Inferior parietal cortex (tissue), 1 donor: ENCODE data around the gene PREX1.

Source experiments
- DNase-seq: peaks from one replicate; pipeline ENCODE4 v3.0.0-alpha.2; 2016; ENCODE audit errors: extremely low spot score

PREX1 gene

GRCh38 chr20:48681873-48682426 is 145.8 kb downstream of the PREX1 start:
- DNase-seq: no peak

DNA sequence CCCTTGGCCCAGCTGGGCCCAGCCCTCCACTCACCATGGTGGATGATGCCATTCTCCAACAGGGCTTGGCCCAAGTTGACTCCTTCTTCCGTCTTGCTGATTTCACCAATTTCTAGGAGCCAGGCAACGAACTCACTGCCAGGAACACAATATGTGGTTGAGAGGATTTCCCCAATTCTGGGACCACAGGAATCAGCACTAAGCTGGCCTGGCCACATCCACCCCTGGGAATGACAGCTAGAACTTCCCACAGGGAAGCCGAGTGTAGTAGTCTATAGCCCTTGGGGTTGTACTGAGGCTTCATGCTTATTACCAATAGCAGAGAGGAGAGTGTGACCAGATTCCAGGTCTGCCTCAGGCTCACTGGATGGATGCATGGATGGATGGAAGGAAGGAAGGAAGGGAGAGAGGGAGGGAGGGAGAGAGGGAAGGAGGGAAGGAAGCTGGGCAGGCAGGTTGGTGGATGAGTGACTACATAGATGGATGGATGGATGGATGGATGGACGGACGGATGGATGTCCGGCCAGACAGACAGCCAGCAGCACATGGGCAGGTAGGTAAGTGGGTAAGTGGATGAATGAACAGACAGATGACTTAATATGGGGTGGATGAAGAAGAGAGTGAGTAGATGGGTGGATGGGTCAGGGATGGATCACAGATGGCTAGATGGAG is 146.5 kb downstream of the PREX1 start:
- no peak for DNase-seq

- no peak for DNase-seq
These were observed 147.1 kb downstream of the PREX1 start for GRCh38 chr20:48680650-48681049.

GRCh38 chr20:48679599-48679998 is 148.2 kb downstream of the PREX1 start:
- DNase-seq: no peak

DNA sequence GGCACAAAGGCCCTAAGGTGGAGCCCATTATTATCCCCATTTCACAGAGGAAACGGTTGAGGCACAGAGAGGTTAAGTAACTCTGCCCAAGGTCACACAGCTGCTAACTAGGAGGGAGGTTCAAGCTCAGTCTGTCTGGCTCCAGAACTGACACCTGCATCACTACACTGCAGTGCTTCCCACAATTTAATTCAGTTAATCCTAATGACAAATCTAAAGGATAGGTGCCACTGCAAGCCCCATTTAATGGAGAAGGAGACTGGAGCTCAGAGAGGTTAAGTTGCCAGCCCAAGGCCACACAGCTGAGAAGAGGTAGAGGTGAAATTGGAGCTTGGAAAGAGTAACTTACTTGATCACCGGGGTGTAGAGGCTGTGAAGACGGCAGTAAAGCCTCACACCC is 148.8 kb downstream of the PREX1 start:
- DNase-seq: no peak

- DNase-seq: no peak
These were observed 149.4 kb downstream of the PREX1 start for GRCh38 chr20:48678421-48678820.

GRCh38 chr20:48676795-48677460 is 150.9 kb downstream of the PREX1 start:
- DNase-seq: no peak

DNA sequence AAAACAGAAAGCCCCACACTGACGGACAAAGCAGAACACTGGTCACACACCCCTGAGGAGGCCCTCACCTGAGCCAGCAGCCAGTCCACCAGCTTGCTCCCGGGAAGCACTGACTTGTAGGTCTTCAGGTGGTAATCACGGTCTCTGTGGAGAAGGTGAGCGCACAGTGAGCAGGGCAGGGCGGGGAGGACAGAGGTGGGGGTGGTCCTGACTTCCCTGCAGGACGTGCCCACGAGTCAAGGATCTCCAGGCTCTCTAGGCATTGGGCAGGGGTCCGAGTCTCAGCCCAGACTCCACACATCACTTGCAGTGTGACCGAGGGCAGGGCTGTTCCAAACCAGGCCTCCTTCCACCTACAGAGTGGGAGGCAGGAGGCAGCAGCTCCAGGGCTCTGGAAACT is 151.7 kb downstream of the PREX1 start:
- no peak for DNase-seq

DNA sequence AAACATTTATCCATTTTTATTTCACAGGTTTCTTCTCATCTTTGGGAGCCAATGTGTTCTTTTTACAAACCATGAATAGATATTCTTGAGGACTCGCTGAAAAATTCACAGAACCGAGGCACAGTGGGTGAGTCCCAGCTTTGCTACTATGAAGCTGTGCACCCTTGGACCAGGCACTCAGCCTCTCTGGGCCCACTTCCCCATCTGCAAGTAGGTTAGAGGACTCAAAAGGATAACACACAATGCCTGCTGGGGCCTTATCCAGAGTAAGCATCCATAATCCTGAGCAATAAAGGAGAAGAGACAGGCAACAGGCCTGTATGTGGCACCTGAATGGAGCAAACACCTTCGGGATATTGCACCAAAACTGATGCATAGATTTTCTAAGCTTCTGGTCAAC is 153.3 kb downstream of the PREX1 start:
- DNase-seq: no peak

GRCh38 chr20:48673507-48673906 is 154.3 kb downstream of the PREX1 start:
- no peak for DNase-seq

DNA sequence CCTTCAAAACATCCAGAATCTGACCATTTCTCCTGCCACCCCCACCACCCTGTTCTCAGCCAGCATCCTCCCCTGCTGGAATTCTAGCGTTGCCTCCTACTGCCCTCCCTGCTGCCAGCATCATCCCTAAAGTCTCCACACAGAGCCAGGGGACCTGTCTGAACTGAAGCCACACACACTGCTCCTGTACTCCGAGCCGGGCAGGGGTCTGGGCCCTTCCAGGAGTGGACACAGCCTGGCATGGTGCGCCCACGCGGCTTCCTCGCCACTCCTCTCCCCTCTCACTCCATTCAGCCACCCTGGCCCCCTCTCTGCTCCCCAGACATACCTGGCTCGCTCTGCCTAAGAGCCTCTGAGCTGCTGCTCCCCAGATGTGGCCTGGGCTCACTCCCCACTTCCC is 155.5 kb downstream of the PREX1 start:
- DNase-seq: no peak

- no peak for DNase-seq
These were observed 156.7 kb downstream of the PREX1 start for GRCh38 chr20:48671141-48671540.

GRCh38 chr20:48669946-48670605 is 157.7 kb downstream of the PREX1 start:
- no peak for DNase-seq

GRCh38 chr20:48668451-48668946 is 159.3 kb downstream of the PREX1 start:
- no peak for DNase-seq

DNA sequence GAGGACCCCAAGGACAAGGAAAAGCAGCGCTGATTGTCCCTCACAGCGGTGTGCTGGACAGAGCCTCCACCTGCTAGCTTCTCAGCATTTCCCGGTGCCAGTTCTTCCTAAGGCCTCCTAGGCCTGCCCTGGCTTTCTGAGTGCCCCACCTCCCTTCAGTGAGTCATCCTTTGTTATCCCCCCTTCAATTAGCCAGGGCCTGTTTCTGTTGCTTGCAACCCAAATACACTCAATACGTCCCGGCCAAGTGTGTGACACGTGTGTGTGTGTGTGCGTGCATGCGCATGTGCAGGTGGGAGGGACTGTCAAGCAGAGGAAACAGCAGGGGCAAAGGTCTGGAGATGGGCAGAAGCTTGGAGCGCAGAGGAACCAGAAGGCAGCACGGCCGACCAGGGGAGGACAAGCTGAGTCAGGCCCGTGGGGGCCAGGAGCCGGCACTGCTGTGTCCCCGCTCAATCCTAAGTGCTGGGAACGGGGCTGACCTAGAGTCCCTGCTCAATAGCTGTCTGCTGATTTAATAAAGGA is 159.8 kb downstream of the PREX1 start:
- DNase-seq: no peak

DNA sequence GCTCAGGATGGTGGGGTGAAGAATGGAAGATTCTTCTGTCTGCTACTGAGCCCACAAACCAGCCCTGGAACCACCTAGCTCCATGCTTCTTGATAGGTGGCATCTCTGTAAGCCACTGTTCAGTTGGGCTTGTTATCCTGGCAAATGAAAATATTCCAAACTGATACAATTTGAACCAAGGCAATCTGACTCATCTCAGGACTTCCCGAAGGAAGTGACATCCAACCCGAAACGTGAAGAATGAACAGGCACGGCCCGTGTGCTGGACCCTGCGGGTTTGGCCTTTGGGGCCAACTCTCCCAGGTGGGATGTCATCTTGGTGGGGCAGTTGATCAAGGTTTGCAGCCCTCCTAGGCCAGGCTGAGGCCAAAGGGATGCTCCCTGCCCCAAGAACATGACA is 160.3 kb downstream of the PREX1 start:
- no peak for DNase-seq

DNA sequence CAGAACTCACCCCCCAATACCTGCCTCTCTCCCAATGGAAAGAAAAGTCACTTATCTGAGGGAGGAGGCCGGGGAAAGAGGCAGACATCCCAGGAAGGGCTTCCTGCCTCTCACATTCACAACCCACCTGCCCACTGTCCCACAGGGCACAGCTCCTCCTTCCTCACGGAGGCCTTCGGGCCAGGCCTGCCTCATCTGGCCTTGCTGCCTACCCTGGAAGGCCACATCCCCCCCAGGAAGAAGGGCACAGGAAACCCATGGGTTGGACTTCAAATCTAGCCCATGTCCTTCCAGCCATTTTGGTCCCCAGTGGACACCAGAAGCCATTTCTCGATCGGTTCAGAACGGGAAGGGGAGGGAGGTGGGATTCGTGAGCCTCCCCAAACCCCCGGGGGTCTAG is 162.0 kb downstream of the PREX1 start:
- no peak for DNase-seq

GRCh38 chr20:48662711-48663110 is 165.1 kb downstream of the PREX1 start:
- no peak for DNase-seq

DNA sequence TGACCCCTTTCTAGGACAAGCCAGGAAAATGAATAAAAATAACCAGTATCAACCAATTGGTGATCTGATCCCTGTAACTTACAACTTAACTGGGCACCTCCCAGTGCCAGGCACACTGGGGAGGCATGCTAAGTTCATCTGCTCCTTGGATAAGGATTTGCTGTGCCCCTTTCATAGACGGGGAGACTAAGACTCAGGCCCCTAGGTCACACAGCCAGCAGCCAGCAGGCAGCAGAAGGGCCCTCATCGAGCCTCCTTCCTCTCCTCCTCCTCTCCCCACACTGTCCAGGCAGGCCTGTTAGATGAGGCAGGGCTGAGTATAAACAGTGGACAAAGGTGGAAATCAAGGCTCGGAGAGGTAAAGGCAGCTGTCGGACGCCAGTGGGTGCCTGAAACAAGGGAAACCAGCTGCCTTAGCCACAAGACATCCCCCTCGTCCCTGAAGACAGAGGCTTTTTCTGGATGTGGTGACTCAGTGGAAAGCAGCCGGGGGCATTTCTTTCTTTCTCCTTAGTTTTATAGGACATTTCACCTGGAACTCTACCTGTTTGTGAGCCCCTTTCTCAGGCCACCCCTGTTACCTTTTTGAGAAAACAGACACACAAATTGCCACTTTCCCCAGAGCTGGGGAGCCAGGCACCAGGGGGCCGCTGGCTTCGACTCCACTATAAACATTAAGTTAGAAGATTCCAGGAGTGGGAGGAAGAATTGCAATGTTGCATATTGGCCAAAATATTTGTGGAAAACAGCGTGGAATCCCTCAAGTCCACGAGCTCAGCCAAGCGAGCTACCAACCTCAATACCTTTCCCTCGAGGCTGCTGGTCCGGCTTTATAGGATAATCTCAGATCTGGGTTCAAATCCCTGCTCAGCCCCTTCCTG is 166.0 kb downstream of the PREX1 start:
- DNase-seq: no peak

DNA sequence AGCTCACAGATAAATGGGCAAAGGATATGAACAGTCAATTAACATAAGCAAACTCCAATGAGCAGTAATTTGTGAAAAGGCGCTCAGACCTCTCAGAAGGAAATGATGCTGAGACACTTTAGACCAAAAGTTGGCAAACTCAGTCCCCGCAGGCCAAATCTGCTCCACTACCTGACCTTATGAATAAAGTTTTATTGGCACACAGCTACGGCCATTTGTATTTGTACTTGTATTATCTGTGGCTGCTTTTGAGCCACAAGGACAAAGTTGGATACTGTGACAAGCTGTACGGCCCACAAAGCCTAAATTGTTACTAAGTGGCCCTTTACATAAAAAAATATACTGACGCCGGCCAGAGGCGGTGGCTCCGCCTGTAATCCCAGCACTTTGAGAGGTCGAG is 167.0 kb downstream of the PREX1 start:
- no peak for DNase-seq

DNA sequence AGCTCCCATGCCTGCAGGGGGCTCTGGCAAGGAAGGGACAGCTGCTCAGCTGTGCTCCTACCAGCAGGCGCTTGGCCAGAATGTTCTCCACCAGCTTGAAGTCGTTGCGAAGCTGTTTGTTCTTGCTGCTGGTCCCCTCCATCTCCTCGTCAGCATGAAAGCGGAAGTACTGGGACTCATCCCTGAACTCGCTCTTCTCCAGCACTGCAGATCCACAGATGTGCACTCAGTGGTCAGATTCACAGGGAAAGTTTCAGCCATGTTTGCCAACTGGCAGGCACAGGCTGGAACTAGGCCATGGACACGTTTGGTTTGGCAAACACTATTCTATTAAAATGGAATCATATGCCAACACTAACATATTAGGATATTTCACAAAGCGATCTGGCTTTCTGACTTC is 167.9 kb downstream of the PREX1 start:
- no peak for DNase-seq
